ENCODE measurements around the gene KMT2A. TPM values are rescaled to one million over a fixed set of nuclear protein-coding genes. Genes with fewer than 3 reads are reported as not detected.

Gene KMT2A
- total RNA-seq, 2 experiments from 2014 or later, result 135 to 140 TPM

- Mint-ChIP-seq H3K9me3 (no peaks in the 10 kb centered on the region), H3K27me3 (no peaks in the 10 kb centered on the region), H3K27ac (no peak overlapping the region), H3K4me1 (ENCODE audit: low read depth) (peaks cover 18% of the 10 kb centered on the region), H3K36me3 (ENCODE audit: low read depth) (peaks cover 35% of the 10 kb centered on the region), H3K4me3 (no peak overlapping the region)
- Histone ChIP-seq H3K36me3 (ENCODE audit: insufficient read depth, low read length) (peaks cover 9% of the 10 kb centered on the region), H3K27ac (ENCODE audit: low read depth in 1 of 2, low read length in 2 of 2) (no peak overlapping the region), H3K4me3 (ENCODE audit: low read length) (no peak overlapping the region), H3K9me3 (ENCODE audit: control insufficient read depth in 1 of 2, insufficient read depth in 1 of 2, low read length in 2 of 2) (no peaks in the 10 kb centered on the region), H3K27me3 (ENCODE audit: control insufficient read depth in 1 of 2, insufficient read depth in 2 of 2, low read length in 2 of 2) (no peaks in the 10 kb centered on the region), H3K4me1 (ENCODE audit: insufficient read depth, low read length) (peaks cover 8% of the 10 kb centered on the region)
- TF ChIP-seq CTCF (IDR thresholded peaks at IDR 0.05), result no peak
- ChIA-PET CTCF (no interaction called here), POLR2A (no interaction called here)
- ATAC-seq (ENCODE audit: poor library complexity), result no peak
- no peak for DNase-seq
- intact Hi-C loops (cut with DNase I, micrococcal nuclease), result no loop called here
Measured at GRCh38 chr11:118560806-118561205, 124.5 kb downstream of the KMT2A start.

- Histone ChIP-seq H3K36me3 (ENCODE audit: insufficient read depth, low read length) (peaks cover 2% of the 10 kb centered on the region), H3K27ac (ENCODE audit: low read depth in 1 of 2, low read length in 2 of 2) (no peak overlapping the region), H3K4me3 (ENCODE audit: low read length) (no peak overlapping the region), H3K9me3 (ENCODE audit: control insufficient read depth in 1 of 2, insufficient read depth in 1 of 2, low read length in 2 of 2) (no peaks in the 10 kb centered on the region), H3K27me3 (ENCODE audit: control insufficient read depth in 1 of 2, insufficient read depth in 2 of 2, low read length in 2 of 2) (no peaks in the 10 kb centered on the region), H3K4me1 (ENCODE audit: insufficient read depth, low read length) (peaks cover 12% of the 10 kb centered on the region)
- no peaks in the 10 kb centered on the region for H3K27me3 Mint-ChIP-seq
- H3K4me1 Mint-ChIP-seq (ENCODE audit: low read depth), result peaks cover 22% of the 10 kb centered on the region
- no peak for TF ChIP-seq CTCF (IDR thresholded peaks at IDR 0.05)
- H3K36me3 Mint-ChIP-seq (ENCODE audit: low read depth), result peaks cover 9% of the 10 kb centered on the region
- intact Hi-C loops (cut with DNase I, micrococcal nuclease), result loop anchor here (2.0 to 5.0 kb wide), 3 partner anchors 32 to 418 kb away; partner anchors contain the start of gene TMEM25 (in 1 of the 2)
- peak overlapping the region; percentile 65 for H3K4me3 Mint-ChIP-seq
- CTCF ChIA-PET, result no interaction called here
- POLR2A ChIA-PET, result no interaction called here
- DNase-seq (peak in 1 of 14 experiments; percentile 13), ATAC-seq (ENCODE audit: poor library complexity) (no peak)
- H3K27ac Mint-ChIP-seq, result peak overlapping the region; percentile 95
- H3K9me3 Mint-ChIP-seq, result no peaks in the 10 kb centered on the region
Measured at GRCh38 chr11:118565051-118565450, 128.8 kb downstream of the KMT2A start.

GRCh38 chr11:118569670-118570069 is 133.4 kb downstream of the KMT2A start:
- Mint-ChIP-seq H3K4me3 (peak overlapping the region; percentile 38), H3K27ac (peak overlapping the region; percentile 68), H3K27me3 (no peaks in the 10 kb centered on the region), H3K4me1 (ENCODE audit: low read depth) (peaks cover 40% of the 10 kb centered on the region), H3K36me3 (ENCODE audit: low read depth) (peaks cover 22% of the 10 kb centered on the region), H3K9me3 (no peaks in the 10 kb centered on the region)
- no peaks in the 10 kb centered on the region for H3K27me3 ChIP-seq (ENCODE audit: control insufficient read depth in 1 of 2, insufficient read depth in 2 of 2, low read length in 2 of 2)
- H3K4me1 ChIP-seq (ENCODE audit: insufficient read depth, low read length), result peaks cover 19% of the 10 kb centered on the region
- no peak overlapping the region for H3K27ac ChIP-seq (ENCODE audit: low read depth in 1 of 2, low read length in 2 of 2)
- CTCF ChIA-PET, result interaction anchor here (1.7 kb wide), 1 partner anchor 31 kb away, joined by 4 read pairs; no protein-coding TSS in a partner anchor
- no peak overlapping the region for H3K4me3 ChIP-seq (ENCODE audit: low read length)
- H3K9me3 ChIP-seq (ENCODE audit: control insufficient read depth in 1 of 2, insufficient read depth in 1 of 2, low read length in 2 of 2), result no peaks in the 10 kb centered on the region
- DNase-seq (no peak), ATAC-seq (ENCODE audit: poor library complexity) (no peak)
- intact Hi-C loops (cut with DNase I, micrococcal nuclease), result loop anchor here (5.0 to 10.0 kb wide), 5 partner anchors 37 to 1335 kb away; partner anchors contain the start of genes C2CD2L (in 1 of the 2), DPAGT1 (in 1 of the 2), PCSK7 (in 1 of the 2) and PHLDB1 (in 1 of the 2)
- peaks cover 2% of the 10 kb centered on the region for H3K36me3 ChIP-seq (ENCODE audit: insufficient read depth, low read length)
- TF ChIP-seq CTCF (IDR thresholded peaks at IDR 0.05), result no peak
- POLR2A ChIA-PET, result no interaction called here

All from CD4-positive, alpha-beta T cell (primary cell).